ENCODE results near the gene ISL1.

The ISL1 gene

GRCh38 chr5:51379331-51379700 lies 3.9 kb upstream of the ISL1 start:
- TF ChIP-seq EZH2phosphoT487 (conservative IDR thresholded peaks at IDR 0.05; ENCODE audit: low read length) (no peak), CTCF (IDR thresholded peaks at IDR 0.05; ENCODE audit: insufficient read depth, low read length, poor library complexity, severe bottlenecking) (no peak)
- H3K36me3 ChIP-seq (ENCODE audit: low read length), result no peaks in the 10 kb centered on the region
- H4K20me1 ChIP-seq (ENCODE audit: low read depth, low read length), result no peaks in the 10 kb centered on the region
- no peaks in the 10 kb centered on the region for H3K9me3 ChIP-seq (ENCODE audit: insufficient read depth, low read length)
- no peaks in the 10 kb centered on the region for H3F3A ChIP-seq (ENCODE audit: insufficient read depth)
- no peak overlapping the region for H3K27ac ChIP-seq (ENCODE audit: low read depth, low read length)
- H3K79me2 ChIP-seq (ENCODE audit: insufficient read depth, low read length), result no peaks in the 10 kb centered on the region
- H3K9ac ChIP-seq (ENCODE audit: low read length), result no peak overlapping the region
- no peaks in the 10 kb centered on the region for H3K9me2 ChIP-seq (replicated peaks; ENCODE audit: insufficient read depth, low read length)
- H2AFZ ChIP-seq (ENCODE audit: low read depth, low read length, severe bottlenecking), result no peak overlapping the region
- no peak overlapping the region for H3K4me3 ChIP-seq (ENCODE audit: insufficient read depth, low read length, poor library complexity, severe bottlenecking)
- no peak overlapping the region for H3K4me2 ChIP-seq (ENCODE audit: low read depth, low read length, poor library complexity, severe bottlenecking)
- no peaks in the 10 kb centered on the region for H3K27me3 ChIP-seq (ENCODE audit: low read length)

- Histone ChIP-seq H3K4me3 (ENCODE audit: insufficient read depth, low read length, poor library complexity, severe bottlenecking) (no peak overlapping the region), H3K9me3 (ENCODE audit: insufficient read depth, low read length) (no peaks in the 10 kb centered on the region), H3F3A (ENCODE audit: insufficient read depth) (no peaks in the 10 kb centered on the region), H3K36me3 (ENCODE audit: low read length) (no peaks in the 10 kb centered on the region), H3K9me2 (replicated peaks; ENCODE audit: insufficient read depth, low read length) (no peaks in the 10 kb centered on the region), H4K20me1 (ENCODE audit: low read depth, low read length) (no peaks in the 10 kb centered on the region), H3K27me3 (ENCODE audit: low read length) (no peaks in the 10 kb centered on the region), H3K79me2 (ENCODE audit: insufficient read depth, low read length) (no peaks in the 10 kb centered on the region), H3K27ac (ENCODE audit: low read depth, low read length) (no peak overlapping the region), H2AFZ (ENCODE audit: low read depth, low read length, severe bottlenecking) (no peak overlapping the region), H3K4me2 (ENCODE audit: low read depth, low read length, poor library complexity, severe bottlenecking) (no peak overlapping the region), H3K9ac (ENCODE audit: low read length) (no peak overlapping the region)
- TF ChIP-seq CTCF (IDR thresholded peaks at IDR 0.05; ENCODE audit: insufficient read depth, low read length, poor library complexity, severe bottlenecking), result peak; percentile 37
- TF ChIP-seq EZH2phosphoT487 (conservative IDR thresholded peaks at IDR 0.05; ENCODE audit: low read length), result no peak
Observed at GRCh38 chr5:51380603-51381207, 2.5 kb upstream of the ISL1 start.

- no peaks in the 10 kb centered on the region for H3F3A ChIP-seq (ENCODE audit: insufficient read depth)
- H3K9ac ChIP-seq (ENCODE audit: low read length), result no peak overlapping the region
- H3K9me3 ChIP-seq (ENCODE audit: insufficient read depth, low read length), result no peaks in the 10 kb centered on the region
- H3K27ac ChIP-seq (ENCODE audit: low read depth, low read length), result no peak overlapping the region
- no peaks in the 10 kb centered on the region for H3K36me3 ChIP-seq (ENCODE audit: low read length)
- H4K20me1 ChIP-seq (ENCODE audit: low read depth, low read length), result no peaks in the 10 kb centered on the region
- no peaks in the 10 kb centered on the region for H3K9me2 ChIP-seq (replicated peaks; ENCODE audit: insufficient read depth, low read length)
- H3K4me2 ChIP-seq (ENCODE audit: low read depth, low read length, poor library complexity, severe bottlenecking), result no peak overlapping the region
- H3K27me3 ChIP-seq (ENCODE audit: low read length), result no peaks in the 10 kb centered on the region
- no peak for TF ChIP-seq CTCF (IDR thresholded peaks at IDR 0.05; ENCODE audit: insufficient read depth, low read length, poor library complexity, severe bottlenecking)
- TF ChIP-seq EZH2phosphoT487 (conservative IDR thresholded peaks at IDR 0.05; ENCODE audit: low read length), result no peak
- H2AFZ ChIP-seq (ENCODE audit: low read depth, low read length, severe bottlenecking), result no peak overlapping the region
- H3K4me3 ChIP-seq (ENCODE audit: insufficient read depth, low read length, poor library complexity, severe bottlenecking), result no peak overlapping the region
- H3K79me2 ChIP-seq (ENCODE audit: insufficient read depth, low read length), result no peaks in the 10 kb centered on the region
Observed at GRCh38 chr5:51381761-51382474, 1.3 kb upstream of the ISL1 start.

All from SU-DHL-6 (cell line).